IMR-90 (cell line): ENCODE results near the gene DNMT3A.

Experiments
- CHD1 ChIP-seq: IDR thresholded peaks from 2 replicates; pipeline ENCODE4 v1.6.1; 2012; ENCODE audit warnings: low read depth, low read length, improper control_type of control experiment
- POLR2A ChIP-seq: IDR thresholded peaks from 2 replicates; pipeline ENCODE4 v1.6.1; 2012; ENCODE audit warnings: mild to moderate bottlenecking, low read depth, low read length
- SMC3 ChIP-seq: fragments of 150-350 bp; IDR thresholded peaks from 2 replicates; pipeline ENCODE4 v1.6.1; 2016; ENCODE audit warnings: low read depth, mild to moderate bottlenecking, antibody characterized with exemption, low read length, moderate library complexity
- TF ChIP-seq, protein P1 (sequence below): conservative IDR thresholded peaks from 2 replicates; pipeline ENCODE4 v1.5.1; 2012; ENCODE audit warnings: mild to moderate bottlenecking, low read depth, low read length, improper control_type of control experiment
- TF ChIP-seq, protein P2 (sequence below): fragments of 150-350 bp; IDR thresholded peaks from 2 replicates; pipeline ENCODE4 v1.6.1; 2017; ENCODE audit warnings: mild to moderate bottlenecking, antibody characterized with exemption, low read length, low read depth

DNA sequence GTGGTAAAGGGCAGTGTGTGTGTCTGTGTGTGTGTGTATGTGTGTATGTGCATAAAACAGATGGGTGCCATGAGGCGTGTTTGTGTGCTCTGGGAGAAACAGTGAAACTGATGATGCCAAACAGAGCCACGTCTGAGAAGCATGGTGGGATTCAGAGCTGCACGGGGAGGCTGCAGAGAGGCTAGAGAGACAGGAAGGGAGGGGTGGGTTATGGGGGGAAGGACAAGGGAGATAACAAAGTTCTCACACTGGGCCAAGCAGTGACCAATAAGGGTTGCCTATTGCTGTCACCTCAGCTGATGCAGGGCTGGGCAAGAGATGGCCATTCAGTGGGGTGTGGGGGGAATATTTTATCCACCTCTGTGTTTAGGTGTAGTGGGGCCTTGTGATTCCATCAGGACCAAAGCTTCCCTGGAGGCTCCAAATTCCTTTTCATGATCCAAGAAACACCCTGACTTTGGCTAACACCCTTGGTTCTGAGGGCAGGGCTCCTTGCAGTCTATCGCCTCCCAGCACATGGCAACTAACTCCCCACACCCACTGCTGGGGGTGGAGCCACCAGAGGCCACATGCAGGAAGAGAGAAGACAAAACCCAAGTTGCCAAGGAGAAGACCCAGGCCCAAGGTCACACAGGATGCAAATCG lies 119.1 kb downstream of the DNMT3A start:
- TF ChIP-seq, protein P1, sequence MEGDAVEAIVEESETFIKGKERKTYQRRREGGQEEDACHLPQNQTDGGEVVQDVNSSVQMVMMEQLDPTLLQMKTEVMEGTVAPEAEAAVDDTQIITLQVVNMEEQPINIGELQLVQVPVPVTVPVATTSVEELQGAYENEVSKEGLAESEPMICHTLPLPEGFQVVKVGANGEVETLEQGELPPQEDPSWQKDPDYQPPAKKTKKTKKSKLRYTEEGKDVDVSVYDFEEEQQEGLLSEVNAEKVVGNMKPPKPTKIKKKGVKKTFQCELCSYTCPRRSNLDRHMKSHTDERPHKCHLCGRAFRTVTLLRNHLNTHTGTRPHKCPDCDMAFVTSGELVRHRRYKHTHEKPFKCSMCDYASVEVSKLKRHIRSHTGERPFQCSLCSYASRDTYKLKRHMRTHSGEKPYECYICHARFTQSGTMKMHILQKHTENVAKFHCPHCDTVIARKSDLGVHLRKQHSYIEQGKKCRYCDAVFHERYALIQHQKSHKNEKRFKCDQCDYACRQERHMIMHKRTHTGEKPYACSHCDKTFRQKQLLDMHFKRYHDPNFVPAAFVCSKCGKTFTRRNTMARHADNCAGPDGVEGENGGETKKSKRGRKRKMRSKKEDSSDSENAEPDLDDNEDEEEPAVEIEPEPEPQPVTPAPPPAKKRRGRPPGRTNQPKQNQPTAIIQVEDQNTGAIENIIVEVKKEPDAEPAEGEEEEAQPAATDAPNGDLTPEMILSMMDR, result no peak
- TF ChIP-seq SMC3, result no peak
- no peak for TF ChIP-seq CHD1
- TF ChIP-seq, protein P2, sequence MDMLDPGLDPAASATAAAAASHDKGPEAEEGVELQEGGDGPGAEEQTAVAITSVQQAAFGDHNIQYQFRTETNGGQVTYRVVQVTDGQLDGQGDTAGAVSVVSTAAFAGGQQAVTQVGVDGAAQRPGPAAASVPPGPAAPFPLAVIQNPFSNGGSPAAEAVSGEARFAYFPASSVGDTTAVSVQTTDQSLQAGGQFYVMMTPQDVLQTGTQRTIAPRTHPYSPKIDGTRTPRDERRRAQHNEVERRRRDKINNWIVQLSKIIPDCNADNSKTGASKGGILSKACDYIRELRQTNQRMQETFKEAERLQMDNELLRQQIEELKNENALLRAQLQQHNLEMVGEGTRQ, result no peak
- TF ChIP-seq POLR2A, result no peak
